Fibroblast of skin of left quadriceps (primary cell): ENCODE results near the gene ESPNL.
"Not testable (repeated sequence)": the region's sequence is repeated elsewhere in the genome, so short reads cannot be mapped to it uniquely, and the experiment has no call there.

Source experiments
- DNase-seq, 2 experiments: peaks; one replicate each; pipeline ENCODE4 v3.0.0-alpha.2; 2013; ENCODE audit warnings: low read depth in 2 of 2

ESPNL gene

DNA sequence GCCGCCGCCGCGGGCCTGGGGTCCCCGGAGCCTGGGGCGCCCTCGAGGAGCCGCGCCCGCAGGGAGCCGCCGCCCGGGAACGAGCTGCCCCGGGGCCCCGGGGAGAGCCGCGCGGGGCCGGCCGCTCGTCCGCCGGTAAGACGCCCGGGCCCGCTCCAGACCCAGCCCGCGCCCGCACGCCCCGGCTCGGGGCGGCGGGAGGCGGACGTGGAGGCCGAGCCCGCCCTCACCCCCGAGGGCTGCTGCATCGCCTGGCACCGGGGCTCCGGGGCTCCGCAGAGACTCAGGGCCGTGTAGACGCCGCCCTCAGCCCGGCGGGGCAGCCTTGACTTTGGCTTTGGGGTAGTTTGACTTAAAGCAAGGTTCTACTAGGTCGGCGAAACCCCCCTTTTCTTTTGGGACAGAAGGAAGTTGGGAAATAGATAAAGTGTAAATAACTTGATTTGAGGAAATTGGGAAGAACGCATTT, 59.0 kb downstream of the ESPNL start:
- DNase-seq: no peak

DNA sequence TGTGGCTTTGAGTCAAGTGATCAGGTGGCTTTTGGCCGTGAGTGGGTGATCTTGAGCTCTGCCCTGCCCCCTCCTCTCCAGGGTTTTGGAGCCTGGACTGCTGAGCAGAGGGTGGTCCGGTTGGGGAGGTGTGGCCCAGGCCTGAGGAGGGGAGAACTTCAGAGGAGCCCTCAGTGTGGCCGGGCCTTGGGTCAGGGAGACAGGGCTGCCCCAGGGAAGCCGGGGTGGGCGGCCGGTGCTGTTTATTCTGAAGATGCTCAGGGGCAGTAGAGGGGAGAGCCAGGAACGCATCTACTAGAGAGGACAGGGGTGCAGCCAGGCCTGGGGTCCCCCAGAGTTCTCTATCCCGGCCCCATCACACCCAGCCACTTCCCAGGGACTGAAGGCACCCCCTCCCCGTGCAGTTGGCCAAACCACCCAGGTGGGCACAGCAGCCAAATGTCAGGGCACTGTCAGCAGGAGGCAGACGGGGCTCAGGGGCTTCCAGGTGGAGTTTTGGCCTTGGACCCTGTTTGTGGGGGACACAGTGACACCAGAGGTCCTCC, 59.6 kb downstream of the ESPNL start:
- no peak for DNase-seq

DNA sequence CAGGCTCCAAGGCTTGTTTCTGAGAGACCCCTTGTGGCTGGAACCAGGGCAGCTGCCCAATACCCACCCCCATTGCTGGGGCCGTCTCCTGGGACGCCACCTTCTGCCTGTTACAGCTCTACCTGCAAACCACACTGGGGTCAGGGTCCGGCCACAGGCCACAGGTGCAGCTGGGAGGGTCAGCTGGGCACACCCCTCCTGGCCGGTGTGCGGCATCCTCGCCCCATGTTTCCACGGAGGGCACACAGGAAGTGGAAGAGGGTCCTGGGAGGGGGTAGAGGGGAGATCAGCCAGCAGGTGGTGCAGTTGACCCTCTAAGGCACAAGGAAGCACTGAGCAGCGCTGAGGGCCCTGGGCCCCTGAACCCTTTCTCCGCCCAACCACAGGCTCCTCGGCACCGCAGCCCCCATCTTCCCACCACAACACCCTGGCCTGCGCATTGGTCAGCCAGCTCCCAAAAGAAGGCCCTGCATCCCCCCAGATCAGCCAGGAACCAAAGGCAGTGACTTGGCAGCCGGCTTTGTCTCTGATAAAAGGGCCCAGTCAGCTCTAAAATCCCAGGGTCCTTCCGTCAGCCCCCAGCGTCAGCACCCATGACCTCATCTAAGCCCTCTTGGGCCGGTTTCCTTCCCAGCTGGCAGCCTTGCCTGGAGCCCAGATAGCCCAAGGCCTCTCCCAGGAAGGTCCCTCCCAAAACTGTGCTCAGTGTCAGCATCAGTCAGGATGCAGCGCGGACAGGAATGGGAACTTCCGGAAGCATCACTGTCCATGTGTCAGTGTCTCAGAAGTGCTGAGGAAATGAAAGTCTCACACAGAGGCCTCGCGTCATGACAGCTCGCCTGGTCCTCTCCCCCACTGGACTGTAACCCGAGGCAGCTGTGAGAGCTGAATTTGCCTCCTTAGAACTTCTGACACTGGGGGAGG, 60.3 kb downstream of the ESPNL start:
- no peak for DNase-seq

DNA sequence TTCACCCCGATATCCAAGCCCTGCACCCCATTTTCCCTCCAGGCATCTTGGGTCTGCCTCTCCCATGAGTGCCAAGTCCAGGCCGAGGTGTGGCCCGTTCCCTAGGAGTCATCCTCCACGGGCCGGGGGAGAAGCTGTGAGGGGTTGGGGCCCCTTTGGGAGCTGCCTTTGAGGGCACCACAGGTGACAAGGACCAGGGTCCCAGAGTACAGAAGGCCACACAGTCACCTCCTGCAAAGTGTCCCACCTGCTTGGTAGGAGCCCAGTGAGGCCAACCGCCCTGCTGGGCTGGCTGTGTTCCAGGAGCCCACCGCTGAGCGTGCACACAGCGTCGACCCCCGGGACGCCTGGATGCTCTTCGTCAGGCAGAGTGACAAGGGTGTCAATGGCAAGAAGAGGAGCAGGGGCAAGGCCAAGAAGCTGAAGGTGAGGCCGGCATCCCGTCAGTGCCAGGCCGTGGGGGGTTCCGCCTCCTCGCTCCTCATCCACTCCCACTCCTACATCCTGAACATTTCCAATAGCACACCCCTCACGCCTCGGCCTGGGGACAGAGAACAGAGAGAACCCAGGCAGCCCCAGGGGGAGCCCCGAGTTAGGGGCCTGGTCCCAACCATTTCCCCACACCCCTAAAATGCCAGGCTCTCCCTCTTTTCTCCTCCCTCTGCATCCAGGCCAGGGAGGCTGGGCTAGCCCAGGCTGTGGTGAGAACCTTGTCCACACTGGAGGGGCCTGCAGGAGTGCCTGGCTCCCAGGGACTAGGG, 61.3 kb downstream of the ESPNL start:
- no peak for DNase-seq

DNA sequence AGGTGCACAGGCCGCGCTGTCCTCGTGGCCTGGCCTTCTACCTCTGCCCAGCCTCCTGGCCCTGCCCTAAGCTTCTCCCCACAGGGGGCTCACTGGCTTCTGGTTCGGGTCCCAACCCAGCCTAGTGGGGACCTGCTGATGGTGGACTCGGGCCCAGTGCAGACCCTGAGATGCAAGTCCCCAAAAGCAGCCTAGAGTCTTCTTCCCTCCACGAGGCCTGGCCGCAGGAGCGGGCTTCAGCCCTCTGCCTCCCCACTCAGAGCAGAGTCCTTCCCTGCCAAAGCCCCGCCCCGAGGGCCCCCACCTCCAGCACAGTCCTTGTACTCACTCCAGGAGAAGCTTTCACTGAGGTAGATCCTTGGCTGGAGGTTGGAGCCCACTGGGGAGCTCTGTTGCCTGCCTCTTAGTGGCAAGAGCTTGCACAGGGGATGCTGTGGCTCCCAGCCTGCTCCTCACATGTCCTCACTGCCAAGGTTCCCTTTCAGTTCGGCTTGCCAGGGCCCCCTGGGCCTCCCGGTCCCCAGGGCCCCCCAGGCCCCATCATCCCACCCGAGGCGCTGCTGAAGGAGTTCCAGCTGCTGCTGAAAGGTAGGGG, 62.2 kb downstream of the ESPNL start:
- no peak for DNase-seq

DNA sequence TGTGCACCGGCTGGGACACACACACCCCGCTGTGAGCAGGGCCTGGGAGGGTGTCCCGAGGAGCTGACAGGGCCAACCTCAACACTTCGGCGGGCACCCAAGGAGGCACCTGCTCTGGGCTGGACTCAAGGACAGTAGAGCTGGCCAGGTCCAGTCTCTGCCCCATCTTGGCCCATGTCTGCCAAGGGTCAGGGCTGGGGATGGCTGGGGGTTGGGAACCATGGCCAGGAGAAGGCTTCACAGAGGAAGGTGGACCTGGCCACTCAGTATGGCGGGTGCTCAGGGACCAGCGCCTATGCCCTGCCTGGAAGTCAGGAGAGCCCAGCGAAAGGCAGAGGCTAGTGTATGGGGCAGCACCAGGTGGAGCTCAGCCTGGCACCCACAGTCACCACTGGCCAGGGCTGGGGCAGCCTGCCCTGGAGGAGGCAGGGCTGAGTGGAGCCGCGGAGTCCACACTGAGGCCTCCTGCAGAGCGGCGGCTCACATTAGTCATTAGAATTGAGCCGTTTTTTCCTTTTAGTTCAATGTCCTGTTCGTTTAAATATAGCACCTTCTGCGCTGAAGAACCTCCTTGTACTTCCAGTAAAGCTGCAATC, 62.8 kb downstream of the ESPNL start:
- DNase-seq: no peak

DNA sequence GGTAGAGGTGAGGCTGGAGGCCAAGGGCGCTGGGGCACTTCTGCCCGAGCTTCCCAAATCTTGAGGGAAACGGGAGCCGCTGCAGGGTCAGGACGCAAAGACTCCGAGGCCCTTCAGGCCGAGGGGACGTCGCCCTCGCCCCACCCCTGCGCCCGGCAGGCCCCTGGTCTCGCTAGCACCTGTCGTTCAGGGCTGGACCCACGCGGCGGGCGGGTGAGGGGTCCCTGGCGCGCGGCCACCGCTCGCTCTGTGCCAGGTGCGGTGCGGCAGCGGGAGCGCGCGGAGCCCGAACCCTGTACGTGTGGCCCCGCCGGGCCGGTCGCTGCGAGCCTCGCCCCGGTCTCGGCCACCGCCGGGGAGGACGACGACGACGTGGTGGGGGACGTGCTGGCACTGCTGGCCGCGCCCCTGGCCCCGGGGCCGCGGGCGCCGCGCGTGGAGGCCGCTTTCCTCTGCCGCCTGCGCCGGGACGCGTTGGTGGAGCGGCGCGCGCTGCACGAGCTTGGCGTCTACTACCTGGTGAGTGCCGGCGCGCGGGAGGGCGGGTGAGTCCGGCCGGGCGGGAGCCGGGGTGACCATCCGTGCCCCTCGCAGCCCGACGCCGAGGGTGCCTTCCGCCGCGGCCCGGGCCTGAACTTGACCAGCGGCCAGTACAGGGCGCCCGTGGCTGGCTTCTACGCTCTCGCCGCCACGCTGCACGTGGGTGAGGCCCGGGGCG, 63.5 kb downstream of the ESPNL start:
- DNase-seq: no peak

DNA sequence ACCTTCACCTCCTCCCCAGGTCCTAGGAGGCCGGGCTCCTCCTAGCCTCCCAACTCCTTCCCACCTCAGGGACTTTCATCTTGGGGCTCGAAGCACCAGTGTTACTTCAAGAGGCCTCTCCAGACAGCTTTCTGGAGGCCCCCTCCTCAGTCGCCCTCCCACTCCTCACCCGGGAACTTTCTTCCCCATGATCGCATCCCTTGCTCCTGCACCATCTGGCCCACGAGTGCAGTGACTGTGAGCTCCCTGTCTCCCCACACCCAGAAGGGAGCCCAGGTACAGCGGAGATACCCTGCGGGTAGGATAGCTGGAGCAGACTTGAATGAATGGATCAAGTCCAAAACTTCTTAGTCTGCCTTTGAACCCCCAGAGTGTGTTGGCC, 64.8 kb downstream of the ESPNL start:
- DNase-seq: no peak

DNA sequence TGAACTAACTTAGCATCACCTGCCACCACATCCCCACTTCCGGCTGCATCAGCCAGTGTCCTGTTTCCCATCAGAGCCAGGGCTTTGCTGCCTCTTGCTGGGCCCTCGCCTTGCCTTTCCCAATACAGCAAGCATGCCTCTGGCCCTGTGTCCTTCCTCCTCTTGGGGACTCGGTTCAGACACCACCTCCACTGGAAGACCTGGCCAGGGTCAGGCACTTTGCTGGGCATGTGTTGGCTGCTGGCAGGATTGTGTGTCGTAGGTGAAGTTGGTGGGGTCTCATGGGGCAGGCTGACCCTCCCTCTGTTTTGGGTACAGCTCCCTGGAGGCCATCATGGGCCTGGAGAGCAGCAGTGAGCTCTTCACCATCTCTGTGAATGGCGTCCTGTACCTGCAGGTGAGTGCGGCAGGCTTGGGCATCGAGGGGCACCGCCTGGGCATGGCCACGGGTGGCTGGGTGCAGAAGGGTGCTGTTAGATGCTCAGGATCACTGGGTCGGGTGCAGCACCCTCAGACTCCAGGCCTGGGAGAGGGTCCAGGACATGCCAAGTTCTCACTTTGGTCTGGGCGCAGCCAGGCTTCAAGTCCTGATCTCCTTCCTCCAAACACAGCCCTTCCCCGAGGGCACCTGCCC, 65.3 kb downstream of the ESPNL start:
- DNase-seq: no peak

DNA sequence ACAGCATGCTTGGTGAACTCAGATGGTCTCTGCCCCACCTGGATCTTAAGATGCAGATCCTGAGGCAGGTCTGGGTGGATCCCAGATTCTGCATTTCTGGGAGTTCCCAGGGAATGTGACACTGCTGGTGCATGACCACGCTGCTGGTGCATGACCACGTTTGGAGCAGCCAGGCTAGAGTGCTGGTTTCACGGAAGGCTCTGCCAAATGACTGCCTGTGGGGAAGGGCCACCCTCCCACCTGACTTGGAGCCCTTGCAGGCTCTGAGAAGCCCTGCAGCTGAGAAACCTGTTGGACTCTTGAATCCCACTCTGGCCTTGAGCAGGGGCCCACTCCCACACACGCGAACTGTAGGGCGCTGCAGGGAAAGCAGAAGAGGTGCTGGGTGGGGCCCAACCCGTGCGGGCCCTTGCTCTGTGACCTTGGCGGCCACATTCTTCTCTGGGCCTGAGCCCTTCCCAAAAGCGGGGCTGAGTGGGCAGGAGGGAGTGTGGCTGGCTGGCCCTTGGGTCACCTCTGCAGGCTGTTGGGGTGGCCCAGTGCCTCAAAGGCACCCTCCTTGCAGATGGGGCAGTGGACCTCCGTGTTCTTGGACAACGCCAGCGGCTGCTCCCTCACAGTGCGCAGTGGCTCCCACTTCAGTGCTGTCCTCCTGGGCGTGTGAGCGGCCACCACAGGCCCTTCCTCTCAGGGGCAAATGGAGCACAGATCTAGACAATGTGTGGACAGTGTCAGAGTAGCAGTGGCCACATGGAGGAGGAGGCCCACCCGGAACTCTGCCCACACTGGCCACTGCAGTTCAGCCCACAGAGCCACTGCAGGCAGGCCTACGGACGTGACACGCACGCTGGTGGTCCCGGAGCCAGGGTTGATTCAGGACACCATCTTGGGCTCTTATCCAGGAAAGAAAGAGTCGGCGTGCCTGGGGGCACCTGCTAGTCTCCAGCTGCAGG, 66.5 kb downstream of the ESPNL start:
- DNase-seq: no peak

DNA sequence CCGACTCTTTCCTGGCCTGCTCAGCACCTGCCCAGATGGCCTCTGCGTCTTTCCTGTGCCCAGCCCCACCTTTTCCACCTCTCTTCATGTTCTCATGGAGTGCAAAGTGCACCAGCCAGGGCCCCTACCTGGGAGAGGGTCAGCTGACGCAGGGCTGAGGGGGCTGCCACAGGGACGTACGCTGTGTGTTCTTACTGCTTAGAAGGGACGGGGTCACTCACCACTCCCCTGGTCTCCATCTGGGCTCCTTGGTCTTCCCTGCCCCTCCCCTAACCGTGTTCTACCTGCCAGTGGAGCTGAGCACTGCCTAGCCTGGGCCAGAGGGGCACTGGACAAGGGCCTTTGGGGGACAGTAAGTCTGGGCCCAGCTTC, 67.2 kb downstream of the ESPNL start:
- DNase-seq: no peak

DNA sequence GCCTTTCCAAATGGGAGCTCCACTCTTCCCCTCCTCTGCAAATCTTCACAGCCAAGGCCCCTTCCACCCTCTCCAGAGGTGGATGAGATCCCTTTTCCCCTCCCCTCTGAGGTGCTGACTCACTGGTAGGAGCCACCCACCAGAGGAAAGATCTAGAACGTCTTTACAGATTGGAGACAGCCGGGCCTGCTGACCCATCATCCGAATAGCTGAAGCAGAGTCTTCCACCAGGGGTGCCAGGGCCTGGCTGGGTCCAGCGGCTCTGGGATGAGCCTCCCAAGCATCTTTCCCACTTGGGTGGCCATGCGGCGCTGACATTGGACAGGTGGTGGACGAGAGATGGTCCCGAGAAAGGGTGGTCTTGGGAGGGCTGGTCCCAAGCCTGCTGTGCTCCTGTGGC, 67.6 kb downstream of the ESPNL start:
- DNase-seq: no peak

DNA sequence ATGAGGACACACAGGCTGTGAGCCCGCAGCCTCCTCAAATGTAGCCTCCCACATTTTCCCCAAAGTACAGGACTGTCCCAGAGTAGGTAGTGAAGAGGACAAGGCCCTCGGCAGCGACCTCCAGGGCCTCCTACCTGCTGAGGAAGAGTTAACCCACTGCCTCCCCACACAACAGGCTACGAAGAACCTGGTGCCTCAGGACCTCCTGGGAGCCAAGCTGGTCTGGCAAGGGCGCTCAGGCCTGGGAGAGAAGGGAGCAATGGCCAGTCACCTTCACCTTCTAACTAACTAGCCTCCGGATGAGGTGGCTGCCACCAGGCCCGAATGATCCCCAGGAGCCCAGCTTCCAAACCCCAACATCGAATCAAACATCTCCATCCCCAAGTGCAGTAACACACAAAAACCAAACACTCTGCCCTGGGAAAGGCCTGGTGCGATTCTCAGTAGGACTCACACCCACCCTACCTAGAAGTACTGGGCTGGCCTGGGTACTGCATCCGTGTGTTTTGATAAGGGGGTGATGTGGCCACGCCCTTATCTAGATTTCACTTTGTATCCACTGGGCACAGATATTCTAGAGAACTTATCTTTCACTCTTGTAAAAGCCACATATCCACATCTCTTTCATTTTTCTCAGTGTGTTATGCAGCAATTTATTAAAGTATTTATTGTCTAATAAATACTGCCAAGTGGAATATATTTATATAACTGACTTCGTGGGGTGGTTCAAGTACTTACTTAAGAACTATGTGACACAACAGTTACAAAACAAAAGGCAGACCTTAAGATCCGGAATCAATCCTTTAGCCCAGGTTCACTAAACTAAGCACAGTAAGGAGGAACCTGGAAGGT, 68.3 kb downstream of the ESPNL start:
- DNase-seq: no peak

DNA sequence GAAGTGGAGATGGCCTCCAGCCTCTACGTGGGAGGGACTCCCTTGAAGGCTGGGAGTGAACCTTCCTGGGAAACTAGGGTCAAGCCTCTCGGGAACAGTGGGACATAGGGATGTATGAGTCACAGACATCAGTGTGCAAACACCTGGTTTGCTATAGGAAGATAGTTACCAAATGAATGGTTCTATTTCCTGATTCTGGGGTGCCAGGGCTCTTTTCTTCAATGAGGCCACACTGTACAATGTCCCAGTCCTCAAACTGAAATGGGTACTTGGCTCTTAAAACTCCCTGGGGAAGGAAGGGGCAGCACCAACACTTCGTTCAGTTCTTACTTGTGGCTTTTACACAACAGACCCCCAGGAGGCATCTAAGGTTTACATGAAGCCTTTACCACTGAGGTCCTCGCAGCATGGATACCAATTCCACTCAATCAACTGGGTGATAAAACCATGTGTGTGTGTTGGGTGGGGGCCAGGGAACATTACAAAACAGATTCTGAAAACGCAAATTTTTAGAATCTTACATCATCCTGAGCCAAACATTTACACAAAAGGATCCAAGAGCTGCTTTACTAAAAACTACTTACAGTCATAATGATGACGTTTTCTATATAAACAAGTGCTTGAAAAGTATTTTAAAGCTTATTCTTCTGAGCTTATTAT, 69.0 kb downstream of the ESPNL start:
- DNase-seq: peak; percentile 93 to 95

DNA sequence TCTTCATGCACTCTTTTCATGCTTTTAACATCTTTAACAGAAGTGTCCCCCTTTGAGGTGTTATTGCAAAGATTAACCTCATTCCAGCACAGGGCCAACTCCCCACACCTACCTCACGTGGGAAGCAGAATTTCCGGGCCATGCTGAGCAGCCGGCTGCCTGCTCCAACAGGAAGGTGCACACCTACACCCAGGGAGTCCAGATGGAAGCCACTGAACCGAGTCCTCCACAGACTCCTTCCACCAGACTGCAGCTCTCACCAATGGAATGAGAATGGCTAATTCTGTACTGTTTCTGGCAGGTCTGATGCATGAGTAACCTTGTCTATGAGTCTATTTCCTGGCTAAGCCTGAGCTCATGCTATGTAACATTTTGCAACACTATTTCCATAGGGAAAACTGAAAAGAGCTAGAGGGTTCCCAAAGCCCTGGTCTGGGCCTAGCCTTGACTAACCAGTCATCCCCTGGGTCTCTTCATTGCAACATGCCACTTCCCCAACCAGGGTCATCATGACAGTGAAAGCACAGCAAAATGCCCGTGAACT, 69.6 kb downstream of the ESPNL start:
- peak; percentile 96 for DNase-seq

DNA sequence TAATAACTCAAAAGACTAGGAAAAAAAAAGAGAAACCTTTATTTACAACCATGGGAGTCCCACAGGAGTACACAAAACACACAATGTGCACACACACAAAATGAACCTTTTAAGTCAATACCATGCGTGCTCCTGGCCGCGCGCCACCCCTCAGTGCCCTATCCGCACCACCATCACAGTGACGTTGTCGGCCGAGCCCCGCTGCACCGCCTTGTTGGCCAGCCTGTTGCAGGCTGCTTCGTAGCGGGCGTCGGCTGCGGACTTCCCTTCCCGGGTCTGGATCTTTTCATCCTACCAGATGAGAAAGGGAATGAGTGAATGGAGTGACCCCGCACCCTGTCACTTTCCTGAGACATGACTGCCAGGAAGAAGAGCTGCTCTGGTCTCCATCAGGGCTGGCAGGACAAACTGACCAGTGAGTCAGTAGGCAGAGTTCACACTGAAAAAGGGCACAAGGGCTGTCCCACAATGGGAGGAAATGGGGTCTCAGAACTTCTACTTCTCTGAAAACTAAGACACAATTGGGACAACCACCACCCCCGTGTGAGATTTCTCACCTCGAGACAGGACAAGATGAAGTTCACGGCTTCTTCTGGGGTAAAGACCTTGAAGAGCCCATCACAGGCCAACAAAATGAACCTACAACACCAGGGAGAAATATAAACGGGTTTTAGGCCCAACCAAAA, 70.4 kb downstream of the ESPNL start:
- no peak for DNase-seq

DNA sequence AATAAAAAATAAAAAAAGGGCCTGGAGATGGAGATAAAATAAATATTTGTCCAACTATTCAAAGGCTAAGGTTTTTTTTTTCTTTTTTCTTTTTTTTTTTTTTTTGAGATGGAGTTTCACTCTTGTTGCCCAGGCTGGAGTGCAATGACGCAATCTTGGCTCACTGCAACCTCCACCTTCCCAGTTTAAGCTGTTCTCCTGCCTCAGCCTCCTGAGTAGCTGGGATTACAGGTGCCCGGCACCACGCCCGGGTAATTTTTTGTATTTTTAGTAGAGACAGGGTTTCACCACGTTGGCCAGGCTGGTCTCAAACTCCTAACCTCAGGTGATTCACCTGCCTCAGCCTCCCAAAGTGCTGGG, 70.9 kb downstream of the ESPNL start:
- DNase-seq: not testable (repeated sequence)
